ENCODE results near the gene SHROOM4.

The SHROOM4 gene

DNA sequence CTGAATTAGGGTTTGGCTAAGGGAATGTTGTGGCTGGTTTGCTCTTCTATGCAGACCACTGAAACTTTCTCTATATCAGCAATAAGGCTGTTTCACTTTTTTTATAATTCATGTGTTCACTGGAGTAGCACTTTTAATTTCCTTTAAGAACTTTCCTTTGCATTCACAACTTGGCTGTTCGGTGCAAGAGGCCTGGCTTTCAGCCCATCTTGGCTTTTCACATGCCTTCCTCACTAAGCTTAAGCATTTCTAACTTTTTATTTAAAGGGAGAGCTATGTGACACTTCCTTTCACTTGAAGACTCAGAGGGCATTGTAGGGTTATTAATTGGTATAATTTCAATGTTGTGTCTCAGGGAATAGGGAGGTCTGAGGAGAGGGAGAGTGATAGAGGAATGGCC lies 142.3 kb downstream of the SHROOM4 start:
- DNase-seq (ENCODE audit: low read depth), result no peak
- TF ChIP-seq, protein P1, sequence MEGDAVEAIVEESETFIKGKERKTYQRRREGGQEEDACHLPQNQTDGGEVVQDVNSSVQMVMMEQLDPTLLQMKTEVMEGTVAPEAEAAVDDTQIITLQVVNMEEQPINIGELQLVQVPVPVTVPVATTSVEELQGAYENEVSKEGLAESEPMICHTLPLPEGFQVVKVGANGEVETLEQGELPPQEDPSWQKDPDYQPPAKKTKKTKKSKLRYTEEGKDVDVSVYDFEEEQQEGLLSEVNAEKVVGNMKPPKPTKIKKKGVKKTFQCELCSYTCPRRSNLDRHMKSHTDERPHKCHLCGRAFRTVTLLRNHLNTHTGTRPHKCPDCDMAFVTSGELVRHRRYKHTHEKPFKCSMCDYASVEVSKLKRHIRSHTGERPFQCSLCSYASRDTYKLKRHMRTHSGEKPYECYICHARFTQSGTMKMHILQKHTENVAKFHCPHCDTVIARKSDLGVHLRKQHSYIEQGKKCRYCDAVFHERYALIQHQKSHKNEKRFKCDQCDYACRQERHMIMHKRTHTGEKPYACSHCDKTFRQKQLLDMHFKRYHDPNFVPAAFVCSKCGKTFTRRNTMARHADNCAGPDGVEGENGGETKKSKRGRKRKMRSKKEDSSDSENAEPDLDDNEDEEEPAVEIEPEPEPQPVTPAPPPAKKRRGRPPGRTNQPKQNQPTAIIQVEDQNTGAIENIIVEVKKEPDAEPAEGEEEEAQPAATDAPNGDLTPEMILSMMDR (IDR thresholded peaks at IDR 0.05; ENCODE audit: low read depth, low read length, missing control alignments), result no peak
- no peak overlapping the region for H3K4me3 ChIP-seq (ENCODE audit: low read depth, low read length)

- TF ChIP-seq, protein P1 (IDR thresholded peaks at IDR 0.05; ENCODE audit: low read depth, low read length, missing control alignments), result no peak
- no peak for DNase-seq (ENCODE audit: low read depth)
- H3K4me3 ChIP-seq (ENCODE audit: low read depth, low read length), result no peak overlapping the region
These were observed 145.1 kb downstream of the SHROOM4 start for GRCh38 chrX:50668860-50669259.

- H3K4me3 ChIP-seq (ENCODE audit: low read depth, low read length), result no peak overlapping the region
- no peak for DNase-seq (ENCODE audit: low read depth)
These were observed 165.8 kb downstream of the SHROOM4 start for GRCh38 chrX:50648156-50648555.

DNA sequence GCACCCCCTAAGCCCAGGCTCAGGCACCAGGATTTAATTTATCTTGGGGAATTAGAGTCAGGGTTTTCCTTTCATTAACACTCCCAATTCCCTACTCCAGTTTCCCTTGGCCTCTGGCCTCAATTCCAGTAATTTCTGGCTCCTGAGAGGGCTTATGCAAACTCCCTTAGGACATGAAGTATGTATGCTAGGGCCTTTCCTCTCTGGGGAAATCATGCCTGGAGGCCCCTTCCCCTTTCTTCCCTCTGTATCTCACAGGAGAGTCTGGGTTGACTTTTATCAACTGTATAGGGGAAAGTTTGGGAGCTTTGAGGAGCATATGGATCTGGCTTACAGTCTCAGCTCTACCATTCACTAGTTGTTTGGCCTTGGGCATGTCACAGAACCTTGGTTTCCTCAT lies 169.5 kb downstream of the SHROOM4 start:
- TF ChIP-seq, protein P1 (IDR thresholded peaks at IDR 0.05; ENCODE audit: low read depth, low read length, missing control alignments), result no peak
- DNase-seq (ENCODE audit: low read depth), result no peak
- no peak overlapping the region for H3K4me3 ChIP-seq (ENCODE audit: low read depth, low read length)

More at GRCh38 chrX:50648156-50648555, 165.8 kb downstream of the SHROOM4 start:
- TF ChIP-seq, protein P1 (IDR thresholded peaks at IDR 0.05; ENCODE audit: low read depth, low read length, missing control alignments), result no peak

DNA sequence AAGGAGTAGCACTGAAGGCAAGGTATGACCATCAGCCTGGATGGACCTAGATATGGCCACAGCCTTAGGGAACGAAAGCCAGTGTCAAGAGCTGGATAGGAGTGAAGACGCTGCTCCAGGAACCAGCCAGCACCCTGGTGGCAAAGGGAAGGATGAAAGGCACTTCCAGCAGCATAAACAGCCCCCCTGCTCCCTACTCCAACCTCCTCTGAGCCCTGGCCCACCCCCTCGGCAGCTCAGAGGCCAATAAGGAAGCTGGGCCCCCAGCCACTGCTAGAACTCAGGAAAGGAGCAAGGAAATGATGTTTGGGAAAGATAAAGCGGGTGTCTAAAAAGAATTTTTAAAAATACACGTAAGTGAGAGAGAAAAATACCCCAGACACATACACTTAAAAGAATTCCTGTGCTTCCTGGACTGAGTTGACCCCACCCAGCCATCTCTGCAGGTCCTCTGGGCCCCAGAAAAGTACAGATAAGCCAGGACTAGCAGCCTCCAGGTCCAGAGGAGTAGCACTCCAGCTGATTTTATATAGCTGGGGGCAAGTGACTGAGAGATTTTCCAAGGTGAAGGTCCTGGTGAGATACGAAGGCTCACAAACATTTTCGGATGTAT lies 170.4 kb downstream of the SHROOM4 start:
- TF ChIP-seq, protein P1 (IDR thresholded peaks at IDR 0.05; ENCODE audit: low read depth, low read length, missing control alignments), result no peak
- no peak overlapping the region for H3K4me3 ChIP-seq (ENCODE audit: low read depth, low read length)
- DNase-seq (ENCODE audit: low read depth), result no peak

- H3K4me3 ChIP-seq (ENCODE audit: low read depth, low read length), result no peak overlapping the region
- no peak for DNase-seq (ENCODE audit: low read depth)
- TF ChIP-seq, protein P1 (IDR thresholded peaks at IDR 0.05; ENCODE audit: low read depth, low read length, missing control alignments), result no peak
These were observed 175.9 kb downstream of the SHROOM4 start for GRCh38 chrX:50638123-50638522.

DNA sequence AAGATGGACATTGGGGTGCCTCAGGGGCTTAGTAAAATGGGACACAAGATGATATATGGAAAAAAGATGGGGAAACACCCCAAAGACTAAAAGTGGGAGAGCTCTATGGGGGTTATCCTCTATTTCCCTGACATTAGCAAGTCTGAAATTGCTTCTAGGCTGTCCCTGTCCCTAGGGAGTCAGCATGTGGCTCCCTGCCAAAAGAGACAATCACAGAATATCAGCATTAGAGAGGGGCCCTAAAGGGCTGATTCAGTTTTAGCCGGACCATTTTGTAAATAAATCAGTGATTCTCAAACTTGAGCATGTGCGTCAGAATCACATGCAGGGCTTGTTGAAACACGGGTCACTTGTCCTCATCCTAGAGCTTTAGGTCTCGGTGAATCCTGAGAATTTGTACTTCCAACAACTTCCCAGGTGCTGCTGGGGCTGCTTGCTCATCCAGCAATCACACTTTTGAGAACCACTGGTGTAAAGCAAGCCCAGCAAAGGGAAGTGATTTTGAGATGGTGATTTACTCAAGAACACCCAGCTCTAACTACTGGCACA lies 178.1 kb downstream of the SHROOM4 start:
- TF ChIP-seq, protein P1 (IDR thresholded peaks at IDR 0.05; ENCODE audit: low read depth, low read length, missing control alignments), result no peak
- DNase-seq (ENCODE audit: low read depth), result no peak
- no peak overlapping the region for H3K4me3 ChIP-seq (ENCODE audit: low read depth, low read length)
